Astrocyte of the cerebellum (primary cell): ENCODE results near the gene MT1H.

Experiments
- DNase-seq: peaks from one replicate; pipeline ENCODE4 v3.0.0-alpha.2; 2011; ENCODE audit warnings: low read depth
- H3K4me3 ChIP-seq: 2 replicates; pipeline ENCODE4 v1.5.1; 2011; ENCODE audit warnings: mild to moderate bottlenecking, low read depth, low read length, moderate library complexity
- CTCF ChIP-seq: IDR thresholded peaks from 2 replicates; pipeline ENCODE4 v1.5.1; 2012; ENCODE audit warnings: low read length, low read depth, moderate library complexity, mild to moderate bottlenecking; ENCODE audit errors: missing control alignments
- in situ Hi-C: cut with HindIII; loops from 2 replicates; pipeline ENCODE4 v1.10.0; 2017; ENCODE audit warnings: low sequenced_read_pairs

Gene MT1H

GRCh38 chr16:56643833-56644232 is 25.8 kb upstream of the MT1H start:
- in situ Hi-C loops, result no loop called here
- no peak for DNase-seq
- H3K4me3 ChIP-seq, result no peak overlapping the region
- no peak for TF ChIP-seq CTCF

- in situ Hi-C loops, result no loop called here
- no peak overlapping the region for H3K4me3 ChIP-seq
- DNase-seq, result no peak
- no peak for TF ChIP-seq CTCF
These were observed 24.3 kb upstream of the MT1H start for GRCh38 chr16:56645311-56645710.

GRCh38 chr16:56645838-56646237 is 23.8 kb upstream of the MT1H start:
- in situ Hi-C loops, result no loop called here
- no peak for TF ChIP-seq CTCF
- no peak for DNase-seq
- H3K4me3 ChIP-seq, result no peak overlapping the region

GRCh38 chr16:56647641-56648431 is 21.8 kb upstream of the MT1H start:
- no peak for TF ChIP-seq CTCF
- no peak for DNase-seq
- no peak overlapping the region for H3K4me3 ChIP-seq
- in situ Hi-C loops, result no loop called here

- in situ Hi-C loops, result no loop called here
- TF ChIP-seq CTCF, result no peak
- DNase-seq, result no peak
- no peak overlapping the region for H3K4me3 ChIP-seq
These were observed 20.3 kb upstream of the MT1H start for GRCh38 chr16:56649271-56649670.

- no peak overlapping the region for H3K4me3 ChIP-seq
- in situ Hi-C loops, result no loop called here
- no peak for TF ChIP-seq CTCF
- no peak for DNase-seq
These were observed 19.8 kb upstream of the MT1H start for GRCh38 chr16:56649820-56650219.
